ENCODE data around the gene HEPH. TPM values are rescaled to one million over a fixed set of nuclear protein-coding genes. Genes with fewer than 3 reads are reported as not detected.
"Not testable (repeated sequence)": the region's sequence is repeated elsewhere in the genome, so short reads cannot be mapped to it uniquely, and the experiment has no call there.

The HEPH gene
- total and polyA plus RNA-seq, 2 donors (not counting 1 experiment from before 2014, with no cell fraction given), result not detected

DNA sequence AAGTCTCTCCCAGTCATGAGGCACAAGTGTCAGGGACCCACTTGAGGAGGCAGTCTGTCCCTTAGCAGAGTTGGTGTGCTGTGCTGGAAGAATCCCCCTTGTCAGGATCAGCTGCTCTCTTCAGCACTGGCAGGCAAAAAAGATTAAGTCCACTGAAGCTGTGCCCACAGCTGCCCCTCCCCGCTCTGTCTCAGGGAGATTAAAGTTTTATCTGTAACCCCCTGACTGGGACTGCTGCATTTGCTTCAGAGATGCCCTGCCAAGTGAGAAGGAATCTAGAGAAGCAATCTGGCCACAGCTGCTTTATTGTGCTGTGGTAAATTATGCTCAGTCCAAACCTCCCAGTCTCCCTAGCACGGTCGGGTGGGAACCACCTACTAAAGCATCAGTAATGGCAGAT, 37.4 kb upstream of the HEPH start:
- intact Hi-C loops (cut with micrococcal nuclease), result no loop called here
- Histone ChIP-seq H3K4me3 (ENCODE audit: control extremely low read depth in 1 of 5, extremely low read depth in 1 of 5, insufficient read depth in 1 of 5, low read depth in 2 of 5, low read length in 4 of 5) (no peak overlapping the region), H3K27me3 (replicated peaks in 1 of 4; ENCODE audit: control extremely low read depth in 1 of 4, control insufficient read depth in 3 of 4, insufficient read depth in 4 of 4, low read length in 3 of 4) (no peaks in the 10 kb centered on the region), H3K4me2 (replicated peaks; ENCODE audit: low read depth, low read length, poor library complexity, severe bottlenecking) (no peak overlapping the region), H3K79me2 (ENCODE audit: control insufficient read depth, insufficient read depth, low read length) (no peaks in the 10 kb centered on the region), H2AFZ (ENCODE audit: insufficient read depth, low read depth, low read length, poor library complexity, severe bottlenecking) (no peak overlapping the region), H3K36me3 (replicated peaks in 1 of 2; ENCODE audit: control extremely low read depth in 1 of 2, control insufficient read depth in 1 of 2, extremely low read depth in 1 of 2, insufficient read depth in 2 of 2, low read length in 1 of 2) (no peaks in the 10 kb centered on the region), H3K27ac (ENCODE audit: low read length in 2 of 2) (no peak overlapping the region), H3K9ac (ENCODE audit: low read length) (no peak overlapping the region), H3K4me1 (ENCODE audit: control insufficient read depth in 2 of 2, insufficient read depth in 2 of 2, low read length in 2 of 2) (no peaks in the 10 kb centered on the region), H4K20me1 (ENCODE audit: control insufficient read depth, insufficient read depth, low read length, poor library complexity, severe bottlenecking) (no peaks in the 10 kb centered on the region), H3K9me3 (ENCODE audit: control extremely low read depth in 1 of 3, control insufficient read depth in 2 of 3, insufficient read depth in 1 of 3, low read length in 2 of 3) (no peaks in the 10 kb centered on the region)
- H3K27me3 Mint-ChIP-seq, result peaks cover 3% of the 10 kb centered on the region
- H3K4me3 Mint-ChIP-seq, result no peak overlapping the region
- POLR2A ChIA-PET, result no interaction called here
- DNase-seq (no peak), ATAC-seq (ENCODE audit: low read depth) (no peak)
- 100% methylated on average over 1 of the region's 3 CpGs for WGBS (ENCODE audit: insufficient coverage)
- no peak for TF ChIP-seq EZH2 (IDR thresholded peaks at IDR 0.05; ENCODE audit: borderline replicate concordance, insufficient read depth, low read depth, low read length, poor library complexity, severe bottlenecking)
- no peak for TF ChIP-seq CTCF (IDR thresholded peaks at IDR 0.05)
- CTCF ChIA-PET, result no interaction called here
- no peak overlapping the region for H3K27ac Mint-ChIP-seq
- peaks cover 7% of the 10 kb centered on the region for H3K4me1 Mint-ChIP-seq
- H3K9me3 Mint-ChIP-seq (ENCODE audit: insufficient read depth), result peaks cover 4% of the 10 kb centered on the region

- ChIA-PET CTCF (interaction anchor here (0.7 kb wide), 1 partner anchor 21 kb away, joined by 3 read pairs; no protein-coding TSS in a partner anchor), POLR2A (no interaction called here)
- Mint-ChIP-seq H3K4me1 (no peaks in the 10 kb centered on the region), H3K27ac (no peak overlapping the region), H3K27me3 (no peaks in the 10 kb centered on the region), H3K4me3 (no peak overlapping the region), H3K9me3 (ENCODE audit: insufficient read depth) (no peaks in the 10 kb centered on the region)
- H3K79me2 ChIP-seq (ENCODE audit: control insufficient read depth, insufficient read depth, low read length), result no peaks in the 10 kb centered on the region
- DNase-seq (no peak), ATAC-seq (ENCODE audit: low read depth) (no peak)
- H4K20me1 ChIP-seq (ENCODE audit: control insufficient read depth, insufficient read depth, low read length, poor library complexity, severe bottlenecking), result no peaks in the 10 kb centered on the region
- H3K9me3 ChIP-seq (ENCODE audit: control extremely low read depth in 1 of 3, control insufficient read depth in 2 of 3, insufficient read depth in 1 of 3, low read length in 2 of 3), result no peaks in the 10 kb centered on the region
- no peaks in the 10 kb centered on the region for H3K36me3 ChIP-seq (replicated peaks in 1 of 2; ENCODE audit: control extremely low read depth in 1 of 2, control insufficient read depth in 1 of 2, extremely low read depth in 1 of 2, insufficient read depth in 2 of 2, low read length in 1 of 2)
- H3K4me2 ChIP-seq (replicated peaks; ENCODE audit: low read depth, low read length, poor library complexity, severe bottlenecking), result no peak overlapping the region
- intact Hi-C loops (cut with micrococcal nuclease), result no loop called here
- H2AFZ ChIP-seq (ENCODE audit: insufficient read depth, low read depth, low read length, poor library complexity, severe bottlenecking), result no peak overlapping the region
- no peaks in the 10 kb centered on the region for H3K27me3 ChIP-seq (replicated peaks in 1 of 4; ENCODE audit: control extremely low read depth in 1 of 4, control insufficient read depth in 3 of 4, insufficient read depth in 4 of 4, low read length in 3 of 4)
- no peaks in the 10 kb centered on the region for H3K4me1 ChIP-seq (ENCODE audit: control insufficient read depth in 2 of 2, insufficient read depth in 2 of 2, low read length in 2 of 2)
- H3K27ac ChIP-seq (ENCODE audit: low read length in 2 of 2), result no peak overlapping the region
- no peak overlapping the region for H3K4me3 ChIP-seq (ENCODE audit: control extremely low read depth in 1 of 5, extremely low read depth in 1 of 5, insufficient read depth in 1 of 5, low read depth in 2 of 5, low read length in 4 of 5)
- H3K9ac ChIP-seq (ENCODE audit: low read length), result no peak overlapping the region
- no peak for TF ChIP-seq CTCF (IDR thresholded peaks at IDR 0.05)
- TF ChIP-seq EZH2 (IDR thresholded peaks at IDR 0.05; ENCODE audit: borderline replicate concordance, insufficient read depth, low read depth, low read length, poor library complexity, severe bottlenecking), result no peak
Observed at GRCh38 chrX:66130469-66130868, 33.6 kb upstream of the HEPH start.

GRCh38 chrX:66135284-66135683, 28.8 kb upstream of the HEPH start:
- H4K20me1 ChIP-seq (ENCODE audit: control insufficient read depth, insufficient read depth, low read length, poor library complexity, severe bottlenecking); H3K9me3 ChIP-seq (ENCODE audit: control extremely low read depth in 1 of 3, control insufficient read depth in 2 of 3, insufficient read depth in 1 of 3, low read length in 2 of 3); H3K27ac ChIP-seq (ENCODE audit: low read length in 2 of 2); H3K4me3 Mint-ChIP-seq; POLR2A ChIA-PET; H3K27me3 ChIP-seq (replicated peaks in 1 of 4; ENCODE audit: control extremely low read depth in 1 of 4, control insufficient read depth in 3 of 4, insufficient read depth in 4 of 4, low read length in 3 of 4); H3K4me2 ChIP-seq (replicated peaks; ENCODE audit: low read depth, low read length, poor library complexity, severe bottlenecking); CTCF ChIA-PET; H3K9ac ChIP-seq (ENCODE audit: low read length); H3K9me3 Mint-ChIP-seq (ENCODE audit: insufficient read depth); H3K36me3 ChIP-seq (replicated peaks in 1 of 2; ENCODE audit: control extremely low read depth in 1 of 2, control insufficient read depth in 1 of 2, extremely low read depth in 1 of 2, insufficient read depth in 2 of 2, low read length in 1 of 2); H3K27me3 Mint-ChIP-seq; H3K4me3 ChIP-seq (ENCODE audit: control extremely low read depth in 1 of 5, extremely low read depth in 1 of 5, insufficient read depth in 1 of 5, low read depth in 2 of 5, low read length in 4 of 5); H3K4me1 Mint-ChIP-seq; H3K4me1 ChIP-seq (ENCODE audit: control insufficient read depth in 2 of 2, insufficient read depth in 2 of 2, low read length in 2 of 2); H3K79me2 ChIP-seq (ENCODE audit: control insufficient read depth, insufficient read depth, low read length); H2AFZ ChIP-seq (ENCODE audit: insufficient read depth, low read depth, low read length, poor library complexity, severe bottlenecking); ATAC-seq (ENCODE audit: low read depth); H3K27ac Mint-ChIP-seq; DNase-seq; intact Hi-C loops (cut with micrococcal nuclease): not testable (repeated sequence)
- WGBS (ENCODE audit: insufficient coverage), result no CpG with 5 or more reads among the region's 4 CpGs
